Stimulated activated naive CD8-positive, alpha-beta T cell treated with anti-CD3 and anti-CD28 coated beads, Interleukin-15, amount 100 ng/mL, for 72 hours (primary cell): ENCODE results near the gene MTFR2.

Source experiments
- ATAC-seq: fragments of 150-1000 bp; cut with Tn5 transposase; 2 replicates; pipeline ENCODE4 v1.10.0; 2021; ENCODE audit warnings: mild to moderate bottlenecking, moderate library complexity
- DNase-seq, 2 donors: peaks; one replicate each; pipeline ENCODE4 v3.0.0; 2021 to 2022
- H3K27ac Mint-ChIP-seq, 2 donors: one replicate each; pipeline ENCODE4 v1.8.0; 2022; ENCODE audit warnings: mild to moderate bottlenecking in 2 of 2, mixed read lengths in 2 of 2, moderate library complexity in 2 of 2
- H3K27me3 Mint-ChIP-seq: one replicate; pipeline ENCODE4 v1.8.0; 2022; ENCODE audit warnings: mixed read lengths
- H3K4me1 Mint-ChIP-seq: one replicate; pipeline ENCODE4 v1.8.0; 2022; ENCODE audit warnings: mild to moderate bottlenecking, mixed read lengths
- H3K4me3 Mint-ChIP-seq, 2 donors: one replicate each; pipeline ENCODE4 v1.8.0; 2022; ENCODE audit warnings: mild to moderate bottlenecking in 2 of 2, mixed read lengths in 2 of 2, moderate library complexity in 1 of 2
- H3K9me3 Mint-ChIP-seq, 2 donors: one replicate each; pipeline ENCODE4 v1.8.0; 2022; ENCODE audit warnings: mixed read lengths in 2 of 2

Gene MTFR2

DNA sequence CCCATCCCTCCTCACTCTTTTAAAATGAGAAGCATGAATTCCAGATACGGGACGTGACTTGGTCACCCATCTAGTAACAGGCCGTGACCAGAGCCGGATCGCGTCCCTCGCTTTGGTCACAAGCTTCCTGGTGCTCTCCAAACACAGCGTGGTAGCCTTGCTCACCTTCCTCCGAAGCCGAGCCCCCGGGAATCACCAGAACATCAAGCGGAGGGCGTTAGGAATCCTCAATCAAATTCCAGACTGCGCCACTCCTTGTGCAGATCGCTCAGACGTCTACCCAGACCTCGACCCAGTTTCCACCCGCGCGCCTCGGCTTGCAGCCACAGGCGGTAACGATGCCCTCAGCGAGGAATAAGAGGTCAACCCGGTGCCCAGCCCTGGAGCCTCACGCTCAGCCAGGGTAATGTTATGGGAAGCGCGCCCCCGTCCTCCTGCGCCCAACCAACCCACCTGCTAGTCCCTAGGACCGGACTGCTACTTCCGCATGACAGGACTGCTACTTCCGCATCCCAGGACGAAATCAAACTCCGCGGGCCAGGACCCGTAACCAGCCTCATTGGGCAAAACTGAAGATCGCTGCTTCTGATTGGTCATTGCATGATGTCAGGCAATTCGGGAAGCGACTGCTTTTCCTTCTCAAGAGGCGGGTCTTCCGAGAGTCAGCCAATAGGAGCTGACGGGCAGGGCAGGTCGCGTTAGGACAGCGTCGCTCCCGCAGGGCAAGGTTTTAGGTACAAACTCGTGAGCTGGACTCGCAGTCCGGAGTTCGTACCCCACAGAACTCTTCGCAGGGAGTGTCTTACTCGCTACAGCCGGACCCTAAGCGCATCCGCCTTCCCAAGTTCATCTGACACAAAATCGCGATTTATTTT lies at the start of gene MTFR2:
Gene MTFR2, minus strand, starts transcription at position 501 of the 875 bp plus-strand sequence. CDS start 1,212 bp downstream, outside the sequence.
- peak; percentile 95 for ATAC-seq
- Mint-ChIP-seq H3K27me3 (no peaks in the 10 kb centered on the region), H3K4me3 (peak within 1 kb of the TSS; percentile 97 to 98), H3K9me3 (no peaks in the 10 kb centered on the region), H3K27ac (peak within 1 kb of the TSS; percentile 94 to 97), H3K4me1 (peaks cover 61% of the 10 kb centered on the region)
- DNase-seq = peak; percentile 89 to 95

DNA sequence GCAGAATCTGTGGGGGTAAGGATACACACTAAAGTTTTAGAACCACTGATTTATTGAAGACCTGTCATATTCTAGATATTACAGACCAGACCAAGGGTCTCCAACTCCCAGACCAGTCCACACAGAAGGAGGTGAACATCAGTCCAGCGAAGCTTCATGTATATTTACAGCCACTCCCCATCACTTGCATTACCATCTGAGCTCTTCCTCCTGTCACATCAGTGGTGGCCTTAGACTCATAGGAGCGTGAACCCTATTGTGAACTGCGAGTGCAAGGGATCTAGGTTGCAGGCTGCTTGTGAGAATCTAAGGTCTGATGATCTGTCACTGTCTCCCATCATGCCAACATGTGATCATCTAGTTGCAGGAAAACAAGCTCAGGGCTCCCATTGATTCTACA lies 44.5 kb upstream of the MTFR2 start:
- ATAC-seq (no peak), DNase-seq (no peak)
- Mint-ChIP-seq H3K9me3 (no peaks in the 10 kb centered on the region), H3K4me1 (peaks cover 24% of the 10 kb centered on the region), H3K27ac (no peak overlapping the region), H3K4me3 (no peak overlapping the region), H3K27me3 (no peaks in the 10 kb centered on the region)

DNA sequence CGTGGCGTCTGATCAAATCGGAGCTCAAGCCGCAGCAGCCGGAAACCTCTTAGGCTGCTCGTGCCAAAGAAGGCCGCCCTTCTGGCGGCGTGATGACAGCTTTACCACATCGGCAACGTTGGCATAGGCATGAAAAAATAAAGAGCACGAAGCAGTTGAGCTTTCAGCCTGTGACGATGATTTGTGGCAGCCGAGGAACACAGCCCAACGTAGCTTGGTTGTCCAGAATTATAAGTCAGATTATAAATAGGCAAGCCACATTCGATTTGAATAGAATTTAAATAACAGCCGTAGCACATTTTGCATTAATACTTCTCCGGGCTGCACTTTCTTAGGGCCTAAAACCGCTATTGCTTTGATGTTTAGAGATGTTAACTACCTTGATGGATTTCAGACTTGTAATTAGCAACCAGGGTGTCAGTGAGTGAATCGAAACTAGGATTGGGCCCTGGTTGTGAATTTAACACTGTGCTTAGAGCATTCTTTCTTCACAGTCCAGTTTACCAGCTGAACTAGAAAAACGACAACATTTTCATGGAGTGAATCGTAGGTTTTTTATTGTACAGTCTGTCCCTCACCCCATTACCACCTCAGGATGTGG lies 40.4 kb upstream of the MTFR2 start:
- peak; percentile 69 for ATAC-seq
- DNase-seq = peak; percentile 80 to 88
- Mint-ChIP-seq H3K4me1 (peaks cover 50% of the 10 kb centered on the region), H3K27me3 (no peaks in the 10 kb centered on the region), H3K4me3 (peak overlapping the region; percentile 94 to 98), H3K27ac (peak overlapping the region; percentile 100), H3K9me3 (no peaks in the 10 kb centered on the region)

GRCh38 chr6:136289579-136290409 lies 39.7 kb upstream of the MTFR2 start, which contains the start of gene BCLAF1:
Gene BCLAF1 (minus strand): TSS chr6:136289846. CDS start chr6:136279866, 9,980 bp downstream.
- peak; percentile 91 for ATAC-seq
- no peaks in the 10 kb centered on the region for H3K27me3 Mint-ChIP-seq
- H3K9me3 Mint-ChIP-seq = no peaks in the 10 kb centered on the region
- H3K4me3 Mint-ChIP-seq = peak within 1 kb of the TSS; percentile 94 to 98
- peak within 1 kb of the TSS; percentile 100 for H3K27ac Mint-ChIP-seq
- peak; percentile 99 to 100 for DNase-seq
- H3K4me1 Mint-ChIP-seq = peaks cover 57% of the 10 kb centered on the region

DNA sequence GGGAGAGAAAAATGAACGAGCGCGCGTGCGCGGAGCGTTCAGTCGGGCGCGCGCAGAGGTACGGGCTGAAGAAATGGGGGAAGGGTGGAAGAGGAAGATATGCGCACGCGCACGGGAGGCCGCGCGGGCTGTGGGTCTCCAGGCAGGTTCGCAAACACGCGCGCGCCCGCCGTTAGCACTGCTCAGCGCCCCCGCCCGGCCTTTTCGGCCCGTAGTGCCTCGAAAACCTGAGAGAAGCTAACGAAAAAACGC lies 39.1 kb upstream of the MTFR2 start:
- peak overlapping the region; percentile 100 for H3K27ac Mint-ChIP-seq
- H3K27me3 Mint-ChIP-seq = no peaks in the 10 kb centered on the region

GRCh38 chr6:136288566-136289326 lies 38.6 kb upstream of the MTFR2 start:
- Mint-ChIP-seq H3K27me3 (no peaks in the 10 kb centered on the region), H3K4me3 (peak overlapping the region; percentile 94 to 98), H3K27ac (peak overlapping the region; percentile 100), H3K9me3 (no peaks in the 10 kb centered on the region), H3K4me1 (peaks cover 68% of the 10 kb centered on the region)
- ATAC-seq (peak; percentile 68), DNase-seq (peak; percentile 81 to 89)

More for the DNA sequence above, 39.1 kb upstream of the MTFR2 start:
- peak overlapping the region; percentile 94 to 98 for H3K4me3 Mint-ChIP-seq
- no peaks in the 10 kb centered on the region for H3K9me3 Mint-ChIP-seq
- DNase-seq (peak; percentile 94 to 96), ATAC-seq (peak; percentile 70)
- peaks cover 63% of the 10 kb centered on the region for H3K4me1 Mint-ChIP-seq

- peak overlapping the region; percentile 65 to 75 for H3K4me3 Mint-ChIP-seq
- peak overlapping the region in 1 of 2 donors; percentile 19 for H3K27ac Mint-ChIP-seq
- no peaks in the 10 kb centered on the region for H3K27me3 Mint-ChIP-seq
- ATAC-seq (no peak), DNase-seq (no peak)
- H3K9me3 Mint-ChIP-seq = no peaks in the 10 kb centered on the region
- peaks cover 75% of the 10 kb centered on the region for H3K4me1 Mint-ChIP-seq
Measured at GRCh38 chr6:136284909-136285308, 34.8 kb upstream of the MTFR2 start.

DNA sequence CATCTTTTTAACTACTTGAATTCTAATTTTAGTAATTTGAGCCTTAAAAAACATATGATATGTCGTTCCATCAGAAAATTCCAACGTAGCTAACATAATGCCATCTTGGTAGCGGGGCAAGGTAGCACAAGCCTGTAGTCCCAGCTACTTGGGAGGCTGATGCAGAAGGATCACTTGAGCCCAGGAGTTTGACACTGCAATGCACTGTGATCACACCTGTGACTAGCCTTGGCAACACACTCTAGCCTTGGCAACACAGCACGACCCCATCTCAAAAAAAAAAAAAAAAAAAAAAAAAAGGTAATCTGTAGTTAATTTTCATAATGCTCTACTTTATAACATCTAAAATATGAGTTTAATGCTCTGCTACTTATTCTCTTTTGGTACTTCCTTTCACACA lies 32.8 kb upstream of the MTFR2 start:
- DNase-seq (no peak), ATAC-seq (peak; percentile 58)
- Mint-ChIP-seq H3K27me3 (no peaks in the 10 kb centered on the region), H3K4me1 (peaks cover 75% of the 10 kb centered on the region), H3K9me3 (no peaks in the 10 kb centered on the region), H3K27ac (peak overlapping the region in 1 of 2 donors; percentile 61), H3K4me3 (peak overlapping the region; percentile 52 to 76)

DNA sequence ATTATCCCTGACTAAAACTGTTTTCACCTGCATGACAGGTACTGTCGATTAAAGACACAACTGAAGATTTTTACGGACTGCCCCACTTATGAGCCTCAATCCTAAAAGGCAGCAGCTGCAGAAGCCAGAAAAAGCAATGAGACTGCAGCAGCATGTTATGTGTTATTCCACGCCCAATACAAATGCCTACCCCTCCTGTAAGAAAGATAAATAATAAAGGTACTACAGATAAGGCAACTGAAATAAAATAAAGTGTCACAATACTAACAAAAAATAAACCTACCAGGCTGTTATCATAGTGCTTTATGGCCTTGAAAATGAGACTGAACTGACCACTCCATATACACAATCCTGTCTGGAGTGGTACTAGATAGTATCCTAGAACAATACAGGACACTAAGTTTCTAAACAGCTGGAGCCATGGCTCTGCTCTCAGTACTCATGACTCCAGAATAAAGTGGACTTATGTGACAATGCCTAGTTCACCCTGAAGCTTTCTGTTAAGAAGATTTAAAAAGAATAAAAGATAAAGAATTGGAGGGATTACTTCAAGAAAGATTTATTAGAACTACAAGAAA lies 30.0 kb upstream of the MTFR2 start:
- ATAC-seq (no peak), DNase-seq (no peak)
- Mint-ChIP-seq H3K27ac (peak overlapping the region in 1 of 2 donors; percentile 84), H3K27me3 (no peaks in the 10 kb centered on the region), H3K9me3 (no peaks in the 10 kb centered on the region), H3K4me3 (no peak overlapping the region), H3K4me1 (peaks cover 57% of the 10 kb centered on the region)

- H3K4me3 Mint-ChIP-seq = no peak overlapping the region
- peaks cover 34% of the 10 kb centered on the region for H3K4me1 Mint-ChIP-seq
- no peaks in the 10 kb centered on the region for H3K9me3 Mint-ChIP-seq
- no peaks in the 10 kb centered on the region for H3K27me3 Mint-ChIP-seq
- no peak for DNase-seq
- ATAC-seq = no peak
- no peak overlapping the region for H3K27ac Mint-ChIP-seq
Measured at GRCh38 chr6:136274062-136274461, 24.0 kb upstream of the MTFR2 start.

- Mint-ChIP-seq H3K4me1 (peaks cover 35% of the 10 kb centered on the region), H3K9me3 (no peaks in the 10 kb centered on the region), H3K4me3 (no peak overlapping the region), H3K27me3 (no peaks in the 10 kb centered on the region), H3K27ac (peak overlapping the region; percentile 55 to 59)
- ATAC-seq (no peak), DNase-seq (no peak)
Measured at GRCh38 chr6:136265101-136265500, 15.0 kb upstream of the MTFR2 start.

DNA sequence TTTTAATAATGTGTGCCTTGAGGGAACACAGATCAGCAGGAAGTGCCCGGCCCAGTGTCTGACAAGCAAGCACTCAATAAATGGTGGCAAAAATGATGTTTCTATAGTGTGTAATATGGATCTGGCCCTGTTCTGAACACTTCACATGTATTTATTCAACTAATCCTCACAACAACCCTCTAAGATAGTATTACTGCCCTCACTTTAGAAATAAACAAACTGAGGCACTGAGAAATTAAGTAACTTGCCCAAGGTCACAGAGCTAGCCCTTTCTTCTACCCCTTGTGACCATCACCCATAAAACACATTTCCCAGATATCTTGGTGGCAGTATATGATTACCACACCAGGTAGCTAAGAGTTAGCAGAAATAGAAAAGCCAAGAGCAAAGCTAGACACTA lies 12.8 kb upstream of the MTFR2 start:
- no peak for ATAC-seq

GRCh38 chr6:136254851-136255466 lies 4.8 kb upstream of the MTFR2 start:
- DNase-seq = no peak
- Mint-ChIP-seq H3K9me3 (no peaks in the 10 kb centered on the region), H3K4me3 (no peak overlapping the region), H3K27me3 (no peaks in the 10 kb centered on the region), H3K27ac (no peak overlapping the region), H3K4me1 (peaks cover 31% of the 10 kb centered on the region)
- ATAC-seq = no peak

More for the DNA sequence above, 12.8 kb upstream of the MTFR2 start:
- Mint-ChIP-seq H3K4me3 (no peak overlapping the region), H3K4me1 (peaks cover 24% of the 10 kb centered on the region), H3K9me3 (no peaks in the 10 kb centered on the region), H3K27ac (no peak overlapping the region), H3K27me3 (no peaks in the 10 kb centered on the region)
- DNase-seq = no peak

DNA sequence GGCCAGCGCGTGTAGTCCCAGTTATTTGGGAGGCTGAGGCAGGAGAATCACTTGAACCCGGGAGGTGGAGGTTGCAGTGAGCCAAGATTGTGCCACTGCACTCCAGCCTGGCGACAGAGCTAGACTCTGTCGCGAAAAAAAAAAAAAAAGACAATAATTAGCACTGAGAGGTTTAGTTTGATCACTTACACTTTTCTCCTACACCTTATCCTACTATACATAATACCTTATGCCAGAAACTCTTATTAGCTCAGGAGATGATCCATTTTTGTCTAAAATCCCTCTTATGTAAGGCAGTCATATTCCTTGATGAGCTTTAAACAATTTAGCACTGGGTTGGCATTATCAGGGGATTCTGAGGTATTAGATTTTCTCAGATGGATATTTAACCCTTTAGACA lies 3.6 kb upstream of the MTFR2 start:
- peaks cover 43% of the 10 kb centered on the region for H3K4me1 Mint-ChIP-seq
- H3K4me3 Mint-ChIP-seq = no peak overlapping the region
- no peak for ATAC-seq
- peak overlapping the region in 1 of 2 donors; percentile 67 for H3K27ac Mint-ChIP-seq
- DNase-seq = no peak
- H3K27me3 Mint-ChIP-seq = no peaks in the 10 kb centered on the region
- H3K9me3 Mint-ChIP-seq = no peaks in the 10 kb centered on the region
